ACC112 (cell line): ENCODE data around the gene SLC9C1.
"Not testable (repeated sequence)": the region's sequence is repeated elsewhere in the genome, so short reads cannot be mapped to it uniquely, and the experiment has no call there.

ENCODE experiments used
- H2AFZ ChIP-seq: fragments of 200-600 bp; sonication (generic); one replicate; pipeline ENCODE4 v1.6.0; 2017; ENCODE audit warnings: antibody characterized with exemption, low read length; ENCODE audit not compliant: unreplicated experiment
- H3K27ac ChIP-seq: fragments of 200-600 bp; sonication (generic); 2 replicates; pipeline ENCODE4 v1.5.1; 2014; ENCODE audit warnings: low read depth, mild to moderate bottlenecking, antibody characterized with exemption, low read length, moderate library complexity
- H3K27me3 ChIP-seq: fragments of 200-600 bp; sonication (generic); 2 replicates; pipeline ENCODE4 v1.6.1; 2014; ENCODE audit warnings: mild to moderate bottlenecking, antibody characterized with exemption, low read length, moderate library complexity, mixed read lengths; ENCODE audit not compliant: insufficient read depth
- H3K36me3 ChIP-seq: fragments of 200-600 bp; sonication (generic); 2 replicates; pipeline ENCODE4 v1.6.1; 2016; ENCODE audit warnings: mild to moderate bottlenecking, antibody characterized with exemption, low read length, moderate library complexity, mixed read lengths; ENCODE audit not compliant: insufficient read depth
- H3K4me1 ChIP-seq: fragments of 200-600 bp; sonication (generic); one replicate; pipeline ENCODE4 v1.6.1; 2016; ENCODE audit warnings: low read length, mixed read lengths; ENCODE audit not compliant: insufficient read depth, unreplicated experiment, control insufficient read depth
- H3K4me3 ChIP-seq: fragments of 200-600 bp; sonication (generic); 2 replicates; pipeline ENCODE4 v1.5.1; 2014; ENCODE audit warnings: mild to moderate bottlenecking, low read depth, low read length
- H3K79me2 ChIP-seq: fragments of 200-600 bp; sonication (generic); one replicate; pipeline ENCODE4 v1.6.0; 2016; ENCODE audit warnings: low read length; ENCODE audit not compliant: control insufficient read depth, unreplicated experiment, insufficient read depth

SLC9C1 gene

GRCh38 chr3:112197131-112197530, 96.9 kb downstream of the SLC9C1 start:
- Histone ChIP-seq H3K27ac (no peak overlapping the region), H3K79me2 (no peaks in the 10 kb centered on the region), H3K27me3 (no peaks in the 10 kb centered on the region), H3K36me3 (no peaks in the 10 kb centered on the region), H2AFZ (no peak overlapping the region), H3K4me3 (no peak overlapping the region), H3K4me1 (no peaks in the 10 kb centered on the region)

GRCh38 chr3:112187300-112187699, 106.7 kb downstream of the SLC9C1 start:
- H2AFZ ChIP-seq = no peak overlapping the region
- no peaks in the 10 kb centered on the region for H3K36me3 ChIP-seq
- no peaks in the 10 kb centered on the region for H3K79me2 ChIP-seq
- no peaks in the 10 kb centered on the region for H3K27me3 ChIP-seq
- no peak overlapping the region for H3K4me3 ChIP-seq
- no peak overlapping the region for H3K27ac ChIP-seq
- no peaks in the 10 kb centered on the region for H3K4me1 ChIP-seq

- H3K27ac ChIP-seq, H3K4me3 ChIP-seq, H3K27me3 ChIP-seq, H3K79me2 ChIP-seq, H3K36me3 ChIP-seq, H2AFZ ChIP-seq, H3K4me1 ChIP-seq: not testable (repeated sequence)
Measured at GRCh38 chr3:112185423-112186035, 108.5 kb downstream of the SLC9C1 start.

- Histone ChIP-seq H2AFZ (no peak overlapping the region), H3K27ac (no peak overlapping the region), H3K4me3 (no peak overlapping the region), H3K36me3 (no peaks in the 10 kb centered on the region), H3K4me1 (no peaks in the 10 kb centered on the region), H3K79me2 (no peaks in the 10 kb centered on the region), H3K27me3 (peaks cover 17% of the 10 kb centered on the region; the same call in 1 of the 2 replicates)
Measured at GRCh38 chr3:112175646-112176045, 118.4 kb downstream of the SLC9C1 start.

GRCh38 chr3:112175037-112175436, 119.0 kb downstream of the SLC9C1 start:
- Histone ChIP-seq H3K27me3 (peaks cover 17% of the 10 kb centered on the region; the same call in 1 of the 2 replicates), H3K4me1 (no peaks in the 10 kb centered on the region), H3K36me3 (no peaks in the 10 kb centered on the region)

GRCh38 chr3:112171144-112171543, 122.9 kb downstream of the SLC9C1 start:
- H3K36me3 ChIP-seq = no peaks in the 10 kb centered on the region
- no peak overlapping the region for H2AFZ ChIP-seq
- peaks cover 11% of the 10 kb centered on the region; the same call in 1 of the 2 replicates for H3K27me3 ChIP-seq
- H3K4me3 ChIP-seq = no peak overlapping the region
- H3K27ac ChIP-seq = no peak overlapping the region
- no peaks in the 10 kb centered on the region for H3K79me2 ChIP-seq
- H3K4me1 ChIP-seq = no peaks in the 10 kb centered on the region

More at GRCh38 chr3:112175037-112175436, 119.0 kb downstream of the SLC9C1 start:
- Histone ChIP-seq H3K79me2 (no peaks in the 10 kb centered on the region), H3K4me3 (no peak overlapping the region), H3K27ac (no peak overlapping the region), H2AFZ (no peak overlapping the region)

- Histone ChIP-seq H3K27me3 (peaks cover 4% of the 10 kb centered on the region; the same call in 1 of the 2 replicates), H3K4me1 (no peaks in the 10 kb centered on the region), H3K4me3 (no peak overlapping the region), H3K79me2 (no peaks in the 10 kb centered on the region), H3K36me3 (no peaks in the 10 kb centered on the region), H3K27ac (no peak overlapping the region), H2AFZ (no peak overlapping the region)
Measured at GRCh38 chr3:112170046-112170445, 124.0 kb downstream of the SLC9C1 start.

GRCh38 chr3:112167758-112168157, 126.3 kb downstream of the SLC9C1 start:
- H3K36me3 ChIP-seq = no peaks in the 10 kb centered on the region
- no peaks in the 10 kb centered on the region for H3K4me1 ChIP-seq
- H3K4me3 ChIP-seq = no peak overlapping the region
- no peak overlapping the region for H2AFZ ChIP-seq
- H3K27me3 ChIP-seq = no peaks in the 10 kb centered on the region
- H3K27ac ChIP-seq = no peak overlapping the region
- H3K79me2 ChIP-seq = no peaks in the 10 kb centered on the region

GRCh38 chr3:112149136-112149535, 144.9 kb downstream of the SLC9C1 start:
- no peak overlapping the region for H3K4me3 ChIP-seq
- no peaks in the 10 kb centered on the region for H3K4me1 ChIP-seq
- H3K27ac ChIP-seq = no peak overlapping the region
- no peaks in the 10 kb centered on the region for H3K79me2 ChIP-seq
- H3K27me3 ChIP-seq = peaks cover 10% of the 10 kb centered on the region; the same call in 1 of the 2 replicates
- H3K36me3 ChIP-seq = no peaks in the 10 kb centered on the region
- H2AFZ ChIP-seq = no peak overlapping the region

- Histone ChIP-seq H3K4me1 (no peaks in the 10 kb centered on the region), H2AFZ (no peak overlapping the region), H3K27ac (no peak overlapping the region), H3K79me2 (no peaks in the 10 kb centered on the region), H3K36me3 (no peaks in the 10 kb centered on the region), H3K27me3 (peaks cover 14% of the 10 kb centered on the region), H3K4me3 (no peak overlapping the region)
Measured at GRCh38 chr3:112143689-112144088, 150.3 kb downstream of the SLC9C1 start.

GRCh38 chr3:112143251-112143650, 150.8 kb downstream of the SLC9C1 start:
- peaks cover 14% of the 10 kb centered on the region for H3K27me3 ChIP-seq
- no peak overlapping the region for H2AFZ ChIP-seq
- no peak overlapping the region for H3K4me3 ChIP-seq
- no peaks in the 10 kb centered on the region for H3K36me3 ChIP-seq
- H3K27ac ChIP-seq = no peak overlapping the region
- no peaks in the 10 kb centered on the region for H3K79me2 ChIP-seq
- H3K4me1 ChIP-seq = no peaks in the 10 kb centered on the region
